Inferior parietal cortex (tissue), 1 donor: ENCODE results near the gene TSPAN1.
A peak's percentile ranks its signal among the peaks of the same experiment; 100 is the strongest.
"Not testable (repeated sequence)": the region's sequence is repeated elsewhere in the genome, so short reads cannot be mapped to it uniquely, and the experiment has no call there.

Source experiments
- DNase-seq: peaks from one replicate; pipeline ENCODE4 v3.0.0-alpha.2; 2016; ENCODE audit errors: extremely low spot score

Gene TSPAN1

GRCh38 chr1:46218443-46218842 is 43.6 kb downstream of the TSPAN1 start:
- no peak for DNase-seq

GRCh38 chr1:46219551-46220520 is 44.9 kb downstream of the TSPAN1 start:
- DNase-seq: no peak

- DNase-seq: no peak
These were observed 45.9 kb downstream of the TSPAN1 start for GRCh38 chr1:46220808-46221207.

GRCh38 chr1:46221749-46222148 is 46.9 kb downstream of the TSPAN1 start:
- peak; percentile 78 for DNase-seq

- not testable (repeated sequence) for DNase-seq
These were observed 48.2 kb downstream of the TSPAN1 start for GRCh38 chr1:46223055-46223454.

- DNase-seq: peak; percentile 91
These were observed 48.6 kb downstream of the TSPAN1 start for GRCh38 chr1:46223472-46223943.

GRCh38 chr1:46224966-46225365 is 50.1 kb downstream of the TSPAN1 start:
- no peak for DNase-seq

GRCh38 chr1:46231231-46231630 is 56.3 kb downstream of the TSPAN1 start:
- DNase-seq: not testable (repeated sequence)
